ENCODE results near the gene BTBD9.

Gene BTBD9

DNA sequence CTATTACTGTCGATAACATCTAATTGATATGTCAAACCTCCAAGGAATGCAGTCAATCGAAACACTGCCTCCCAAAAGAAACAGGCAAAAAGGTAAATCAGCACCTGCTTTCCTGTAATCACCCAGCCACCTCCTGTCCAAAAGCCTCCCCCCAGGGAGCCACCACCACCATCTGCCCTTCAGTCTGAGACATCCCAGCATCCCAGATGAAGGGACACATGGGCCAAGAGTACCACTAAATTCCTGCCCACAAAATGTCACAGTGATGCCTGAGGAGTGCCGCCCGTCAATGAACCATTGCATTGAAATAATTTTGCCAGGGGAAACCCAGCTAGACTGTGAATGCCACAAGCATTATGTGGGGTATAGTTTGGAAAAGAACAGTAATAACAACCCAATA is 418.5 kb downstream of the BTBD9 start:
- DNase-seq: no peak

DNA sequence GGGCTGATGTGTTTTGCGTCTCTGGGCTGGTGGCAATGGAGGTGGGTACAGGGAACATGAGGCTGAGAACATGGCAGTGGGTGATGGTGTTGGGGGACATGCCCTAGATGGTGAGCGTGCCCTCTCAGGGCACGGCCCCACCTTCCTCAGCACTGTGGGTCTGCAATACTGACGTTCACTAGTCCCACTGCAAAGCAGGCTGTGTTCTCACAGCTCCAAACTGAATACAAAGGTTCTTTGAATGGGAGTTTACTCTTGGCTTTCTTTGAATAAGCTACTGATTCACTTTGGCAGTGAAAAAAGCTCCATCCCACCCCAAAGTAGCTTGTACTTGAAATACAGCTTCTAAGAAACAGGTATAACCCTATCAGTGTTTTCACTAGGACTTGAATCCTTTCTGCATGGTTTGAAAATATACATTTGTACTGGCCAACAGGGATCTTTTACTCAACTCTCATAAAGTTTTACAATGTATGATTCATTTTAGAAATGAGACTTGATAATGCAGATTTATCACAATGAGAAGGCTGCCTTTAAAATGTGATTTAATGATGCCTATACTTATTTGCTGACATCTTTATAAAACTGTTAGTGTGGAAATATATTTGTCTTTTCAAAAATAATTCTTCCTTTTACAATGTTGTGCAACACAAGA is 419.5 kb downstream of the BTBD9 start:
- no peak for DNase-seq

DNA sequence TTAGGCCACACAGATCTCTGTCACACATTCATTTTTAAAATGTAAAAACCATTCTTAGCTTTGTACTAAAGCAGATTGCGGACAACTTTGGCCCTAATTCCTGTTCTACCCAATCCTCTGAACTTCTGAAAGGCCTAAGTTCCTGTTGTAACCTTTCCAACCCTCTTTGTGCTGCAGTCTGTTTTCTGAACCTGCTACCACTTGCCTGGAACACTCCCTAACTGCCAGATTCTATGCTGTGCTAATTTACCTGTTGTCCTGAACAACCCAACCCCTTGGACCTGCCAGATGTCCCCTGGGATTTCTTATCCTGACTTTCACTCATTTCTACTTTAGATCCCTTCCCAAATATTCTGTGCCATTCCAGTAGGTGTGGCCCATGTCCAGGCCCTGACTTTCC is 421.5 kb downstream of the BTBD9 start:
- no peak for DNase-seq

DNA sequence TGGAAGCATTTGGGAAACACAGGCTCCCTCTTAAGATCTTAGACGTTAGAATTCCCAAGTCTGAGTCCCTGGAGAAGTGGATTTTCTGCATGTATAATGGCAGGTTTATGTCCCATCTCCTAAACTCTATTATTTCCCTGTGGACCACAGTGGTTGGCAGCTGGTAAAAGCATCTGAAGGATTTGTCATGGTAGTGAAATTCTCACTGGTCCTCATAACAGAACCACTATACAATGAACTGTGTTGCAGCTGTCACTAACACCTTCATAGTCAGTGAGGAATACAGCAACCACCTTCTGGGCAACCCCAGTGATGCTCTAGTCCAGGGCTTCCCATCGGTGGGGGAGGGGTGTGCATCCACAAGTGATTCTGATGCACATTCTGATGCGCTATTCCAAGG is 423.3 kb downstream of the BTBD9 start:
- DNase-seq: no peak

DNA sequence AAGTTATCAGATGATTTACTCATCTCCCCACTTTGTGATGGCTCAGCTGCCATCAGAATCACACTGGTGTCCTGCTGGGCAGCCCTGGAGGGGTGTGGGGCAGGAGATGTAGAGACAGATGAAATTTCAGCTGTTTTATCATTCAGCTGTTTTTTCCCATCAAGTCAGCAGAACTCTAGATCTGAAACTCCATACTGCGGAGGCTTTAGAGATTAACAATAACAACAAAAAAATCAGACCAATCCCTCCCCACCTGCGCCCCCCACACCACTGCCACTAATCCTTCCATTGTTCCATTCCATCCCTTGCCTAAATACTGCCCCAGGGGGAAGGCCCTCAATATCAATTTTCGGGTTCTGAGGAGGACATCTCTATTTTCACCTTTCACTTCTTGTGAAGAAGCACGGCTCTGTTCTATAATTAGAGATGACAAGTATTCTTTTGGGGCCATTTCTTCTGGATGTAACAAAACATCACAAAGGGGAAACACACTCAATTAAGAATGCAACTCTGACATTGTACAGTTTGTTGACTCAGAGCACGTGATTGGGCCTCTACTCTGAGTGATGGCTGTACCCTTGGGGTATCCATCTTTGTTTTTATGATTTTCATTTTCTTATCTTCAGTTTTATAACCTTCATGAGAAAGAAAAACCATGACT is 423.9 kb downstream of the BTBD9 start:
- no peak for DNase-seq

DNA sequence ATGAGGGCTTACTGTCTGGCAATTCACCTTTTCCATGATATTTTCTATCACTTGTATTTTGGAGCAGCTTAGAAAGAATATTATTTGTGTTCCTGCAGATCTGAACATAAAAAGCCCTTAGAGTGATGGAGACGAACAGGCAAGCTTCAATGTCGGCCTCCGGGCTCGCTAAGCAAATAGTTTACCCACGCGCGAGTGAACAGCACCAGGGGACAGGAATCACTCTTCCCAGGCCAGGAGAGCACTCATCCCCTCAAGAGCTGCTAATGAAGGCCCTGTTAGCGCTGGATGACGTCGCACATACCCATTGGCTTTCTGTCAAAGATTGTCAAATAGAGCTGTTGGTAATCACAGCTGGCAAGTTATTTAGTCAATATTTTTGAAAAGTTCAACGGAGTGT is 424.5 kb downstream of the BTBD9 start:
- DNase-seq: no peak

DNA sequence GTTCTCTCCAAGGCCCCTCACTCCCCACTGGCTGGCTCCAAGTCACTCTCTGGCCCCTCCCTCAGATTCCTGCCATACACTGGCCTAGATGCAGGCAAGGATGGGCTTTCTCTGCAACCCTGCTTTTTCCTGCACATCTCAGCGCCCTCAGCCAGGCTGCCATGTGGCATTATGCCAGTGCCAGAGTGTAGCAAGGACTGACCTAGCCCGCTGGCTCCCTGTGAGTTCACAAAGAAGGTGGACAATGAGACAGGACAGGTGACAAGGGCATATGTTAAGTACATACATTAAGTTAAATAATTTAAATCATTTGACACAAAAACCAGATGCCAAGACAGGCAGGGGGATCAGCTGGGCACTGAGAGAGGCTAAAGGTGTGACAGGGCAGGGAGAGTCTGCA is 425.6 kb downstream of the BTBD9 start:
- DNase-seq: no peak

DNA sequence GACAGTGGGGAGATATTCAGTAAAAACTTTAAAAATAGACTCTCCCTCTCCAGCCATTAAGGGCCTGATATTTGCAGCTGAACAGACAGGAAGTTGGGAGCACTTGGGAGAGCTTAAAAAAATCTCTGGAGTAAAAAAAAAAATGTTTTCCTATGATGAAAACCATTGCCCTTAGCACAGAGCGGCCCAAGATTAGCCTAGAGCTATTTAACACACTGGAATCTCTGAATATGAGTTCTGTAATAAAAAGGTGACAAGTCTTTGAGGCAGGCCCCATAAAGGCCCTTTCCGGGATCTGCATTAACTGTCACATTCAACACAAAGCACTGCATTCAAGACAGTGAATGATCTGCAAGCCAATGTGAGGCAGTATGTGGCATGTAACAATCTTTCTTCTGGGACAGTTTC is 426.5 kb downstream of the BTBD9 start:
- no peak for DNase-seq

DNA sequence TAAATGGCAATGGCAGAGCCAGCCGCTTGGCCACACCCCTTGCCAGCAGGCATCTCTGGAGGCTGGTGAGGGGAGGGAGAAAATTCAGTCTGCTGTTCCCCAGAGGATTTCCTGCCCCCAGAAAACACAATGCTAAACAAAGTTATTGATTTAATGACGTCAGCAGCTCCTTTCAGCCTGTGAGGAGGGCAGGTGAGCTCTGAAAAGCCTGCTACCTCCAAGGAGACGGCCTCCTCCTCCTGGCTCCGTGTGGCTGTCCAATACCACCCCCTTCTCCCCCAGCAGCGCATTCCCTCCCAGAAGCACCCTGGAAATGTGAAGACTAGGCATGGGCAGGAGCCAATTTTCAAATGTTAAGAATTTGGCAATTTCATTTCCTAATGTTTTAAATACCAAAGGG is 427.1 kb downstream of the BTBD9 start:
- DNase-seq: no peak

DNA sequence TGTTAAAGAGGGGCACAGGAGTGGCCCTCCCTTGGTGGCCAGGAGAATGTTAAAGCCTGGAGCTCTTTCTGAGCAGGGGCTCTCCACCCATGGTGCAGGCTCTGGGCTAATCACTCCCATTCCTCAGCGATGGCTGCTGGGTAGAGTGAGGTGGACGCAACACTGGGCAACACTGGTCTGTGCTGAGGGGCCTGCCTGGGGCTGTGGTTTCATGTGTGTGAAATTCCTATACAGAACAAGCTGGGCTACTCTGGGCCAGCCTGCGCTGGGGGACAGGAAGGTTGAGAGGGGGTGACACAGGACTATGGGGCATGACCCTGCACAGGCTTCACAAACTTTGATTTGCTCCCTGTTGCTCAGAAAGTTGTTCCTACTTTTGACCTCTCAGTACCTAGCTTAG is 427.6 kb downstream of the BTBD9 start:
- no peak for DNase-seq

DNA sequence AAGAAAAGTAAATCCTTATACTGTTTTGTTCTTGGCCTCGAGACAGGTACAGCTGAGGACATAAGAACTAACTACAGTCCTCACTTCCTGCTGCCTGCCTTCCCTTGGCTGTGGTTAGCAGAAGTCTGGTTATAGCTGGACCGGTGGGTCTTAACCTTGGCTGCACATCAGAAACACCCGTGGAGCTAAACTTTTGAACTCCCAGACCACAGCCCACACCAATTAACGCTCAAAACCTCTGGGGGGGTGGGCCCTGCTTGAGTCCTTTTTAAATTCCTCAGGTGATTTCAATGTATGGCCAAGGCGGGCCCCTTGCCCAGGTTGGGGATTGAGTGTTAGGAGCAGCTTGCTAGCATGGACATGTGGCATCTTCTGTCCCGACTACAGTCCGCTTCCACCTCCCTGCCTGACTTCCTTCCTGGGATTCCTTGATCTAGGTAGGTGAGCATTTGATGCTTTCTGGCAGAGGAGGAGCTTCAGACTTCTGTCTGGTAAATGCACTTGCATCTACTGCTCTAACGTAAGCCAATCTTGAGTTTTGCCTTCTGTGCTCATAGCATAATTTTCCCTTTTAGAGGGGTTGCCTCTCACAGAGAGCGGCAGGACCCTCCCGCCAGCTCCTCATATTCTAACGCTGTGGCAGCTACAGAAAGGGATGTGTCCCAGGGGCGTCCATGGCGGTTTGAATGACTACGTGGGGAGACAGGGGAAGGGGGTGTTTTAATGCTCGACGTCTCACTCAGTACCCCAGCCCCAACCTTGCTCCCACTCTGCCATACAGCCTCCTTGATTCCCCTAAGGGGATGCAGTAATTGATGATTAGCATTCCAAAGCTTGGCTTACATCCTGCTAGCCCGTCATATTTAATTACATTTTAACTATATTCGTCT is 430.1 kb downstream of the BTBD9 start:
- DNase-seq: no peak

DNA sequence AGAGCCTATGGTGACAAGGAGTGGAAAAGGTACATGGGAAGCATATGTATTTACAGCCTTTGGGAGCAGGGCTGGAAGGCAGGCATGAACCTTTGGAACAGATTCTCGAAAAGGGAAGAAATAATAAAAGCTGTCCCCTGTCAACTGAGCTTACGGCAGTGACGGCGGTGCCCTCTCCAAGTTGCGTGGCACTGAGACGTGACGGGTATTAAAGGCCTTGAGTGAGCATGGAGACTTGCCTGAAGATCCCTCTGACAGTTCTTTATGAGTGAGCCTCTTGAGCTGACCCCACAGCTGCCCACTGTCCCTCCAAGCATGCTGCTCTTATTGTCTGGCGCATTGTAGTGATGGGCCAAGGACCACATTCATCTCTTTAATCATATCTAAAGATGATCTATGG is 431.7 kb downstream of the BTBD9 start:
- no peak for DNase-seq

DNA sequence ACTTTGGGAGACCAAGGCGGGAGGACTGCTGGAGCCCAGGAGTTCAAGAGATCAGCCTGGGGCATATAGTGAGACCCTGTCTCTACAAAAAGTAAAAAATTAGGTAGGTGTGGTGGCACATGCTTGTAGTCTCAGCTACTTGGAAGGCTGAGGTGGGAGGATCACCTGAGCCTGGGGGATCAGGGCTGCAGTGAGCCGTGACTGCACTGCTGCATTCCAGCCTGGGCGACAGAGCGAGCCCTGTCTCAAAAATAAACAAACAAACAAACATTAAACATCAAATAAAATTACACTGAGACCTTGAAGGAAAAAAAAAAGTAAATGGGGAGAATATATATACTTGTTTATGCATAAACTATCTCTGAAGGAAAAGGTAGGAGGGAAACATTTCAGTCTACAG is 432.4 kb downstream of the BTBD9 start:
- DNase-seq: no peak

DNA sequence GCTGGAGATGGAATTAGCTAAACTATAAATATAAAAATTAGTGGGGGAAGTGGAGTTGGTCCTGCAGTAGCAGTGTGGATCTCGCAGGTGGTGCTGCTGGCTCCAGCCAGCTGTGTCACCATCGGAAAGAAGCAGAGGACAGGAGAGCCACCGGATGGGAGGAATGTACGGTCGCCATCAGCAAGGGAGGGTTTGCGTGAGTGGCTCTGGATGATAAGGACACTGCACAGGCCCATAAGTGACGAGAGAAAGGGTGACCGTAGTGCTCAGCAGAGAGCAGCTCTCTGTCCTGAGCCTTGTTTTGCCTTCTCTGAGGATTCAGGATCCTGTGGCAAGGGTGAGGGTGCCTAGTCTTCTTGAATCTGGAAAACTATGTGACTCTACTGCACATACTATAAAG is 441.5 kb downstream of the BTBD9 start:
- no peak for DNase-seq

DNA sequence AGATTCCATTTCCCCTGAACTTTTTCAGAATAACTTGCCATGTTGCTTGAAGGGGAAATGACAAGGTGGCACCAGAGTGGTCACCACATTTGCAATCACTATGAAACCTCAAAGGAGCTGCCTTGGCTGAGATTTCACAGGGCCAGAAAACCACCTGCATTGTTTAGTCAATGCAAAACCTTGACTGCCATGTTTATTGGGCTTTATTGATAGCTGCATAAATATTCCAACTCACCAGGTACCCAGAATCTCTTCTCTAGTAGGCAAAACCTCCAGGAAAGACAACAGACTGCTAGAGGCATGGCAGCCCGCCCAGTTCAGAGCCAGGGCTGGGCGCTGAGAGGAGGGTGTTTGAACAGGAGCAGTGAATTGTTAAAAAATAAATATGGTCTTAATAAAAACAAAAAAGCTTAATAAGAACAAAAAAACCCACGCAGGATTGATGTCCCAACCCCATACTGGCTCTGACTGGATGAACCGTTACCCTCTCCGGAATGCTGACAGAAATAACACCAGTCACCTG is 444.6 kb downstream of the BTBD9 start:
- DNase-seq: no peak

DNA sequence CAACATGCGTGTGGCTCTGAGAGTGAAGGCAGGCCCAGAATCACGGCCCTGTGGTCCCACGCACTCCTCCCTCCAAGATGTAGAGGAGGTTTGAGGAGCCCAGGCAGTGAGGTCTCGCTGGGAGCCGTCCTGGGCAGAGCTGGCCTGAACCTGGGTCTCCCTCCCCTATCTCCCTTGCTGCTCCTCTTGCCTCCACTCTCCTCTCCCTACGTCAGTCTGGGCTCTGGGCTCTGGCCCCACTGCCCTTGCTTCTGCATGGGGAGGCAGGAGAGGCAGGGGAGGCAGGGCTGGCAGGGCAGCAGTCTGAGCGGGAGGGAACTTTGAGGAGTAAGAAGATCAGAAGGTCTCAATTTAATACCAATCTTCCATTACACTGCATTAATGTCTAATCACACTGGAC is 445.1 kb downstream of the BTBD9 start:
- no peak for DNase-seq

DNA sequence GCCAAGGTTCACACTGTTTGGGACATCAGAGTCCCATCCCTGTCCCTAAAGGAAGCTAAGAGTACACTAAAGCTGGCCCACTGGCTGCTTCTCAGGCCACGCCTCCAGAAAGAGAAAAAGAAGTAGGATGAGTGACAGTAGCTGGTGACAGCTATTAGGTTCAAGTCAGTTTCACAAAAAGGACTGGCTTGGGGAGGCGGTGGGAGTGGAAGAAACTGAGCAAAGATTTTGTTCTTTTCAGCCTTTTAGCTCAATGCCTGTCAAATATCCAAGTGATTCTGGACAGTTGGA is 445.5 kb downstream of the BTBD9 start:
- no peak for DNase-seq

DNA sequence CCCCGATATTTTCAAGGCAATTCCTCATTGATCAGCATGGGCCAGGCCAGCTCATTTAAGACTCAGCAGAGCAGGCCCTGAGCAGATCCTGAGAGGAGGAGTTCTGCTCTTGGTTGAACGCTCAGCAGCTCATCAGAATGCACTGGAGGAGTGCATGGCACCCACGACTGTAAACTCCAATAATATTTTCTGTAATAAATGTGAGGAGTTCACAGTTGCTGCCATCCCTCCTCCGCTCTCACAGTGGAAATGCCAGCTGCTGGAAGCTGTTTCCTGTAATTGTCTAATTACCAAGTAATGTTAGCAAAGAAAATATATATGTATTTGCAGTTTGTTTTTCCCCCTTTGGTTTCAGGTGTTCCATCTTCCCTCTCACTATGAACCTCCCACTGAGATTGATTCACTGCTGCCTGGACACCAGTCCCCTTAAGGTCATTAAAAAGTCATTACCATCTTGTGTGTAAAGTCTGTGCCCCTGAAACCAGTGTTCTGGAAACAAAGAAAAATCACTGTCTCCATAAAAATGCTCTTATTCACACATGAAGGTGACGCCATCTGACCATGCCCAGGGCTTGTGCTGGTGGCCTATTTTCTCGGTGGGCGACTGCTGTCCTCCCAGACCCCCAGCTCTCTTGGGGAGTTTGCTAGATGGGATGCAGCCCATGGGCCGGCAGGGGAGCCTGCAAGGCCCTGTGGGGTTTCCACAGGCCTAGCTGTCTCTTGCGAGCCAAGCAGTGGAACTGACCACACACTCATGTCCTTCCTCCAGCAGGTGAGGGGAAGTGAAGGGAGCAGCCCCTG is 446.0 kb downstream of the BTBD9 start:
- no peak for DNase-seq

DNA sequence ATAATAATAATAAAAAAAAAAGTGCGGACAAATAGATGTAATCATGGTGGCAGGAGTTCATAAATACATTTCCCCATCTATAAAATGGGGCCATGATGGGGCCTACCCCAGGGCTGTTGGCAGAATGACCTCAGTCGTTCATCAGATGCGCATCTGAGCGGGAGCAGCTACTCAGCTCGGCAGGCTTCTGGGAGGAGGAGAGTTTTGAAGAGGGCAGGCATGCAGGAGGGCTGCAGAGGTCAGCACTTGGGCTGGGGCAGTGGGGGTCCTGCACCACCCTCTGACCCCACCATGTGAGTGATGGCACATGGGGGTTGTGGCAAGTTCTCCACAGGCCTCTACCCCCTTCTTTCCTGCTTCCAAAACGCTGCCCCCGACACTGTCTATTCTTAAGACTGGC is 446.7 kb downstream of the BTBD9 start:
- no peak for DNase-seq

DNA sequence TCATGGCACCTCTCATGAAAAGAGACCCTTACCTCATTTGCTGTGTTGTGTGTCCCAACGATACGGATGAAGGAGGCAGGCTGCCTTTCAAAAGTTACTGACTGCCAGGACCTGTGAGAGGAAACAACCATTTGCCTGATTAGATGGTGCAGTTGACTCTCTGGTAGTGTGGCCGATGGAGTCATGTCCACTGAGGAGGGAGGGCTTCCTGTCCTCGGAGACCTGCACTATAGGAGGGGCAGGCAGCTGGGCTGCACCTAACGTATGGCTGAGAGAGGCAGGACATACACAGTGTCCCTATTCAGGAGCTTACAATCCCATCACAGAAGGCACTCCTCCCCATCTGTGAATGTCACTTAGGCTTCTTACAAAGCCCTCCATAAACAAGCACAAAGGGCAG is 447.2 kb downstream of the BTBD9 start:
- DNase-seq: no peak

DNA sequence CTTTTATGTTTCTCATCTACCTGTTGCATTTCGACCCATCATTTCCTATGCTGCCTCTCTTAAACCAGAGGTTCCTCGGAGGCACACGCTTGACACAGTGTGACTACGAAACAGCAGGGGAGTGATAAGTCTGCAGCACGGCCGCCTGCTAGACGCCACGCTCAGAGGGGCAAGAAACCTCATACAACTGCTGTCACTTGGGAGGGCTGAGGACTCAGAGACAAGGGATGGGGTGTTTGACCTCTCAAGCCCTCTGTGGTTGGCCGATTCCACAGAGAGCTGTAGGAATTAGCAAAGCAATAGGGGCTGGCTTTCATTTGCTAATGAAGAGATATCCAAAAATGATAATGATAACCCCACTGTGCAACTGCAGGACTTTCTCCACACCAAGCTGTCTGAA is 447.7 kb downstream of the BTBD9 start:
- no peak for DNase-seq

DNA sequence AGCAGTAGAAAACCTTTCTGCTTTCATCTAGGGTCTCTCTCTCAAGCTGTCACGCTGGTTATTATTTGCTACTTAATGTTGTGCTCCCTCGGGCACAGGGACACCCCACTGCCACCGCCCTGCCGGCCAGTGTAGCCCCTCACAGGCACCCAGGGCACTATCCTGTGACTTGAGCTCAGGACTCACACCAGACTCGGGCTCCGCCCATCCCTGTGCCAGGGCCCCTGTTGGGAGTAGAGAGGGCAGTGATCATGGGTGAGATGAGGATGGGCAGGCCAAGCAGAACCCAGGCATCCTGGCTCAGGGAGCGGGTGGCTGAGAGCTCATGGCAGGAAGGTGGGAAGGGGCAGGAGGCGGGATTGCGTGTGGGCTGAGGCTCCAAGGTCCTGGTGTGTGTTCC is 448.3 kb downstream of the BTBD9 start:
- no peak for DNase-seq

DNA sequence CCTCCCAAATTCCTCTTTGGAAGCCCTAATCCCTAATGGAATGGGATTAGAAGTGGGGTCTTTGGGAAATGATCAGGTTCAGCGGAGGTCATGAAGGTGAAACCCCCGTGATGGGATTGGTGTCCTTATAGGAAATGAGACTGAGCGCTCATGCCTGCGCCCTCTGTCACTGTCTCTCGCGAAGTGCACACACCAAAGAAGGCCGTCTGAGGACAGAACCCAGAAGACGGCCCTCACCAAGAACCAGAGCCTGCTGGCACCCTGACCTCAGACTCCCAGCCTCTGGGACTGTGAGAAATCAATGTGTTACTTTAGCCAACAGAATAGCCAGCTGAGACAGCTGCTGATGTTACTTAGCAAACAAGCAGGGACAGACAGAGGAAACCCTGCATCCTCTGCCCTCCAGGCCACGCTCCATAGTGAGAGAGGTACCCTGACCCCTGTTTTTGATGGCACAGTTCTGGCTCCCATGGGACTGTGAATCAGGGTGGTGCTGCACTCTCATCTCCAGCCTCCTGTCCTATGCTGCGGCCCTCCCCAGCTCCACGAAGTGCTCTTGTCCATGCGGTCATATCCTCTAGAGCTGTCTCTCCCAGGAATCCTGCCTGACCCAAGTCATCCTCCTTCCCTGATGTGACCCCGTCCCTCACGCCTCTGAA is 450.9 kb downstream of the BTBD9 start:
- no peak for DNase-seq
